B cell (primary cell): Measurements from ENCODE around the gene METTL8. TPM values are rescaled to one million over a fixed set of nuclear protein-coding genes. Genes with fewer than 3 reads are reported as not detected.

Experiments used
- ATAC-seq: fragments of 200-7000 bp; cut with Tn5 transposase; one replicate; pipeline ENCODE4 v1.10.0; 2021; ENCODE audit warnings: low read depth, mild to moderate bottlenecking, moderate number of reproducible peaks, moderate library complexity
- CTCF ChIA-PET: fragments of 350-600 bp; sonication (Branson Sonifier 250); formaldehyde crosslinking; loops from one replicate; lab custom pipeline; 2021; ENCODE audit warnings: antibody characterized with exemption, inconsistent platforms; lab: Charles Lee
- POLR2A ChIA-PET: fragments of 350-600 bp; sonication (Branson Sonifier 250); formaldehyde crosslinking; loops from one replicate; lab custom pipeline; 2021; ENCODE audit warnings: antibody characterized with exemption; lab: Charles Lee
- DNase-seq: peaks from one replicate; pipeline ENCODE4 v3.0.0; 2013
- H2AFZ ChIP-seq: 2 replicates; pipeline ENCODE4 v1.6.1; 2012; ENCODE audit warnings: mild to moderate bottlenecking, low read depth, low read length; ENCODE audit not compliant: insufficient read depth, poor library complexity, severe bottlenecking
- H3K27ac ChIP-seq, 2 donors: 1 replicate in 1 of 2; 2 replicates in 1 of 2; pipeline ENCODE4 v1.5.1; 2012 to 2013; ENCODE audit warnings: low read length in 2 of 2, mild to moderate bottlenecking in 2 of 2, moderate library complexity in 1 of 2
- H3K27me3 ChIP-seq, 4 experiments: fragments of 200-600 bp in 1 of 4; sonication (generic) in 1 of 4; replicated peaks in 1 of 4; 1 replicate in 2 of 4; 2 replicates in 2 of 4; pipeline versions ENCODE4 v1.6.1 to v1.7.0; 2013 to 2016; ENCODE audit warnings: low read length in 3 of 4, mild to moderate bottlenecking in 2 of 4, mixed read lengths in 1 of 4, moderate library complexity in 1 of 4; ENCODE audit not compliant: insufficient read depth in 4 of 4, control insufficient read depth in 3 of 4; ENCODE audit errors: control extremely low read depth in 1 of 4
- H3K36me3 ChIP-seq, 2 experiments: replicated peaks in 1 of 2; 1 replicate in 1 of 2; 2 replicates in 1 of 2; pipeline versions ENCODE4 v1.6.1 to v1.7.1; 2013; ENCODE audit warnings: low read length in 1 of 2; ENCODE audit not compliant: insufficient read depth in 2 of 2, control insufficient read depth in 1 of 2; ENCODE audit errors: control extremely low read depth in 1 of 2, extremely low read depth in 1 of 2
- H3K4me1 ChIP-seq, 2 donors: fragments of 200-600 bp in 1 of 2; sonication (generic) in 1 of 2; 1 replicate in 1 of 2; 2 replicates in 1 of 2; pipeline versions ENCODE4 v1.5.1 to v1.6.1; 2013 to 2017; ENCODE audit warnings: low read length in 2 of 2; ENCODE audit not compliant: control insufficient read depth in 2 of 2, insufficient read depth in 2 of 2
- H3K4me2 ChIP-seq: replicated peaks from 2 replicates; pipeline ENCODE3; 2012; ENCODE audit warnings: mild to moderate bottlenecking, low read depth, low read length; ENCODE audit not compliant: poor library complexity, severe bottlenecking
- H3K4me3 ChIP-seq, 5 experiments: fragments of 200-600 bp in 1 of 5; sonication (generic) in 1 of 5; 1 replicate in 3 of 5; 2 replicates in 2 of 5; pipeline versions ENCODE4 v1.5.1 to v1.7.0; 2011 to 2016; ENCODE audit warnings: low read length in 4 of 5, mild to moderate bottlenecking in 4 of 5, low read depth in 2 of 5, control low read depth in 1 of 5, moderate library complexity in 1 of 5; ENCODE audit not compliant: insufficient read depth in 1 of 5; ENCODE audit errors: control extremely low read depth in 1 of 5, extremely low read depth in 1 of 5
- H3K79me2 ChIP-seq: fragments of 200-600 bp; sonication (generic); one replicate; pipeline ENCODE4 v1.6.0; 2016; ENCODE audit warnings: low read length; ENCODE audit not compliant: control insufficient read depth, insufficient read depth
- H3K9ac ChIP-seq: fragments of 200-600 bp; sonication (generic); 2 replicates; pipeline ENCODE4 v1.6.1; 2017; ENCODE audit warnings: mild to moderate bottlenecking, low read length, moderate library complexity
- H3K9me3 ChIP-seq, 3 donors: one replicate each; pipeline versions ENCODE4 v1.6.1 to v1.7.1; 2013; ENCODE audit warnings: low read length in 2 of 3; ENCODE audit not compliant: control insufficient read depth in 2 of 3, insufficient read depth in 1 of 3; ENCODE audit errors: control extremely low read depth in 1 of 3
- H4K20me1 ChIP-seq: 2 replicates; pipeline ENCODE4 v1.6.0; 2012; ENCODE audit warnings: mild to moderate bottlenecking, low read length; ENCODE audit not compliant: insufficient read depth, control insufficient read depth, poor library complexity, severe bottlenecking
- H3K27ac Mint-ChIP-seq: one replicate; pipeline ENCODE4 v1.8.0; 2021; ENCODE audit warnings: mixed read lengths
- H3K27me3 Mint-ChIP-seq: one replicate; pipeline ENCODE4 v1.8.0; 2021; ENCODE audit warnings: mixed read lengths
- H3K4me1 Mint-ChIP-seq: one replicate; pipeline ENCODE4 v1.8.0; 2021; ENCODE audit warnings: mixed read lengths
- H3K4me3 Mint-ChIP-seq: one replicate; pipeline ENCODE4 v1.8.0; 2021; ENCODE audit warnings: mixed read lengths
- H3K9me3 Mint-ChIP-seq: one replicate; pipeline ENCODE4 v1.8.0; 2022; ENCODE audit warnings: mixed read lengths; ENCODE audit not compliant: insufficient read depth
- CTCF ChIP-seq: fragments of 200-600 bp; IDR thresholded peaks from one replicate; pipeline ENCODE4 v1.8.0; 2022; ENCODE audit warnings: antibody characterized with exemption, mild to moderate bottlenecking
- EZH2 ChIP-seq: IDR thresholded peaks from 2 replicates; pipeline ENCODE4 v1.6.1; 2012; ENCODE audit warnings: borderline replicate concordance, low read depth, mild to moderate bottlenecking, moderate library complexity, low read length; ENCODE audit not compliant: insufficient read depth, poor library complexity, severe bottlenecking
- WGBS: methylation state at CpG from one replicate; pipeline ENCODE4 v1.1.5; 2013; ENCODE audit warnings: missing lambda C conversion rate; ENCODE audit not compliant: insufficient coverage; 5-methylcytosine and 5-hydroxymethylcytosine counted together
- intact Hi-C: fragments of 100-400 bp; cut with micrococcal nuclease; formaldehyde crosslinking; loops from one replicate; pipeline ENCODE4 v1.10.0; 2022
- polyA plus RNA-seq: library from polyadenylated mRNA; depleted of rRNA; stranded (reverse); fragments of >200 nt; gene quantifications from 2 replicates; pipeline ENCODE4 v1.2.3, GENCODE V29; 2012
- total RNA-seq, 2 donors: library from RNA; stranded (reverse); fragments of 120-200 nt in 1 of 2; gene quantifications; 1 replicate in 1 of 2; 2 replicates in 1 of 2; pipeline versions ENCODE4 v1.2.3 to v1.2.4, GENCODE V29; 2013 to 2022

Gene METTL8
- total and polyA plus RNA-seq, 2 donors (not counting 1 experiment from before 2014, with no cell fraction given) = 20.8 to 57.8 TPM

- TF ChIP-seq EZH2 = no peak
- no peak for TF ChIP-seq CTCF
- H2AFZ ChIP-seq = no peak overlapping the region
- no peaks in the 10 kb centered on the region for H3K4me1 ChIP-seq
- H3K27me3 ChIP-seq = no peaks in the 10 kb centered on the region
- Mint-ChIP-seq H3K27ac (no peak overlapping the region), H3K27me3 (no peaks in the 10 kb centered on the region), H3K9me3 (no peaks in the 10 kb centered on the region), H3K4me1 (no peaks in the 10 kb centered on the region), H3K4me3 (no peak overlapping the region)
- H3K27ac ChIP-seq = no peak overlapping the region
- ChIA-PET CTCF (interaction anchor here (1.1 to 1.6 kb wide), 2 partner anchors 36 to 136 kb away, joined by 3 read pairs; no protein-coding TSS in a partner anchor), POLR2A (no interaction called here)
- DNase-seq = no peak
- ATAC-seq = no peak
- 89% methylated on average over 6 of the region's 13 CpGs for WGBS
- H3K9me3 ChIP-seq = no peaks in the 10 kb centered on the region
- H3K36me3 ChIP-seq = no peaks in the 10 kb centered on the region
- H3K79me2 ChIP-seq = no peaks in the 10 kb centered on the region
- no peaks in the 10 kb centered on the region for H4K20me1 ChIP-seq
- no peak overlapping the region for H3K9ac ChIP-seq
- intact Hi-C loops = no loop called here
- no peak overlapping the region for H3K4me3 ChIP-seq
- H3K4me2 ChIP-seq = no peak overlapping the region
Measured at GRCh38 chr2:171279983-171280790, 153.6 kb downstream of the METTL8 start.

- no peak overlapping the region for H3K27ac Mint-ChIP-seq
- DNase-seq (no peak), ATAC-seq (no peak)
- no peaks in the 10 kb centered on the region for H3K79me2 ChIP-seq
- H3K9ac ChIP-seq = no peak overlapping the region
- no peak overlapping the region for H3K27ac ChIP-seq
- H3K9me3 Mint-ChIP-seq = no peaks in the 10 kb centered on the region
- TF ChIP-seq EZH2 (no peak), CTCF (no peak)
- H3K4me2 ChIP-seq = no peak overlapping the region
- no peak overlapping the region for H2AFZ ChIP-seq
- no peak overlapping the region for H3K4me3 ChIP-seq
- H3K9me3 ChIP-seq = no peaks in the 10 kb centered on the region
- H4K20me1 ChIP-seq = no peaks in the 10 kb centered on the region
- H3K27me3 Mint-ChIP-seq = no peaks in the 10 kb centered on the region
- H3K4me1 ChIP-seq = no peaks in the 10 kb centered on the region
- no peak overlapping the region for H3K4me3 Mint-ChIP-seq
- intact Hi-C loops = no loop called here
- POLR2A ChIA-PET = interaction anchor here (0.6 kb wide), 1 partner anchor 8 kb away, joined by 3 read pairs; no protein-coding TSS in a partner anchor
- no peaks in the 10 kb centered on the region for H3K4me1 Mint-ChIP-seq
- CTCF ChIA-PET = interaction anchor here (1.4 kb wide), 1 partner anchor 62 kb away, joined by 3 read pairs; no protein-coding TSS in a partner anchor
- H3K36me3 ChIP-seq = no peaks in the 10 kb centered on the region
- WGBS = no CpG with 5 or more reads among the region's 2 CpGs
- no peaks in the 10 kb centered on the region for H3K27me3 ChIP-seq
Measured at GRCh38 chr2:171274757-171275156, 159.0 kb downstream of the METTL8 start.
